Psoas muscle (tissue), 8 donors: ENCODE results near the gene B3GALT4. TPM values are rescaled to one million over a fixed set of nuclear protein-coding genes. Genes with fewer than 3 reads are reported as not detected.

ENCODE experiments used
- ATAC-seq, 4 donors: fragments of 200-7000 bp; cut with Tn5 transposase; one replicate each; pipeline ENCODE4 v1.9.1; 2020; ENCODE audit warnings: moderate library complexity in 3 of 4, mild to moderate bottlenecking in 2 of 4
- DNase-seq, 2 donors: peaks; one replicate each; pipeline ENCODE4 v3.0.0-alpha.2; 2020
- H3K27ac ChIP-seq: fragments of 200-600 bp; one replicate; pipeline ENCODE4 v1.8.0; 2022
- H3K27me3 ChIP-seq, 3 donors: fragments of 200-600 bp in 1 of 3; one replicate each; pipeline versions ENCODE4 v1.6.1 to v1.8.0; 2013 to 2022; ENCODE audit warnings: low read length in 2 of 3, mild to moderate bottlenecking in 2 of 3, moderate library complexity in 1 of 3; ENCODE audit not compliant: insufficient read depth in 3 of 3
- H3K36me3 ChIP-seq, 2 donors: fragments of 200-600 bp in 1 of 2; one replicate each; pipeline versions ENCODE4 v1.6.1 to v1.8.0; 2013 to 2022; ENCODE audit warnings: low read depth in 1 of 2, mild to moderate bottlenecking in 1 of 2, moderate library complexity in 1 of 2; ENCODE audit not compliant: insufficient read depth in 1 of 2
- H3K4me1 ChIP-seq: fragments of 200-600 bp; one replicate; pipeline ENCODE4 v1.8.0; 2022
- H3K4me3 ChIP-seq: fragments of 200-600 bp; one replicate; pipeline ENCODE4 v1.8.0; 2022; ENCODE audit warnings: mild to moderate bottlenecking
- H3K9me3 ChIP-seq: fragments of 200-600 bp; one replicate; pipeline ENCODE4 v1.8.0; 2022
- WGBS, 3 donors: extraction: QIAGEN DNeasy Blood & Tissue Kit; methylation state at CpG; one replicate each; pipeline versions ENCODE4 v1.1.6 to v1.1.7; 2013; 5-methylcytosine and 5-hydroxymethylcytosine counted together
- intact Hi-C, 2 donors: fragments of 100-400 bp; cut with DNase I; formaldehyde crosslinking; loops; one replicate each; pipeline versions ENCODE4 v1.11.0 to v1.14.2; 2022
- polyA plus RNA-seq, 3 donors: library from polyadenylated mRNA; stranded (reverse); fragments of 200-250 nt; gene quantifications; one replicate each; pipeline ENCODE4 v1.2.3, GENCODE V29; 2013
- total RNA-seq, 4 donors: library from RNA; stranded (reverse); fragmentation: NEBNext Ultra II Directional in 2 of 4; extraction: Animal tissue kit (Norgen Biotek cat#: 25700) in 2 of 4; gene quantifications; one replicate each; pipeline versions ENCODE4 v1.2.1 to v1.2.4, GENCODE V29; 2021 to 2023
- TF ChIP-seq, protein P1 (sequence below): fragments of 200-600 bp; IDR thresholded peaks from one replicate; pipeline ENCODE4 v1.8.0; 2022; ENCODE audit warnings: antibody characterized with exemption
- donor health status: healthy with polysubstance abuse.
- donor health status: DM: no; HTN: no; CAD: no; lungs with moderate emphysema.
- donor health status: Bipolar disorder and iron deficiency.
- donor health status: healthy.
- donor health status: DM: yes; HTN: yes; CAD: no.
- donor health status: DM: no; HTN: no; CAD: no.
- donor health status: DM: no; HTN: no; CAD: no.
- donor health status: DM: yes; HTN: yes; CAD: no.

Gene B3GALT4
- total and polyA plus RNA-seq, 7 donors = 1.3 to 3.6 (median 1.8) TPM

DNA sequence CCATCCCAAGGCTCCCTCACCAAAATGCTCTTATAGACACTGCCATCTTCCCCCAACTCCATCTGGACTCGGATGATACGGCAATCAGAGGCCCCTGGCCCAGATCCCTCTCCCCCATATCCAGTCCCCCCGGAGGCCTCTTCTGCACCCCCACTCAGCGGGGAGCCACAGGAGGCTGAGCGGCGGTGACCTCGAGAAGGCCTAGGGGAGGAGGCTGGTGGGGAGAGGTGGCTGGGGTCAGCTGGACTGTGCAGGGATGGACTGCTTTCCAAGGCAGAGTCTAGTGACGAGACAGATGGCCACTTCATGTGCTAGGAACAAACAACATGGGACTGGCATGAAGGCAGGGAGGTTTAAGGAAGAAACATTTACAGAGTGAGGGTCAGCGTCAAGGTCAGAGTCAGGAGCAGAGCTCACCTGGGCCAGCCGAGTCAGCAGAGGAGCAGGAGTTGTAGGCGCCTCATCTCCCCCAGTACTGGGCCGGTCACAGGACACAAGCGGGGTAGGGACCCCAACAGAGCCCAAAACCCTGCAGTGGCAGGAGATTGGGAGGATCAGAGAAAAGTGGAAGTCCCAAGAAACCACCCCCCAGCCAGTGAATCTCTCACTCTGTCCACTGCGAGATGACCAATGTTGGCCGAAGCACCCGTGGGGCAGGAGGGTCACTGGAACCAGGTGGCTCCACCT is 16.2 kb downstream of the B3GALT4 start:
- no peaks in the 10 kb centered on the region for H3K27me3 ChIP-seq
- WGBS, 3 donors = 76 to 82% (median 80%) methylated on average over 16 of the region's 16 CpGs
- H3K4me1 ChIP-seq = peaks cover 23% of the 10 kb centered on the region
- H3K9me3 ChIP-seq = no peaks in the 10 kb centered on the region
- ATAC-seq = no peak
- intact Hi-C loops = no loop called here
- no peak for DNase-seq
- H3K27ac ChIP-seq = no peak overlapping the region
- TF ChIP-seq, protein P1, sequence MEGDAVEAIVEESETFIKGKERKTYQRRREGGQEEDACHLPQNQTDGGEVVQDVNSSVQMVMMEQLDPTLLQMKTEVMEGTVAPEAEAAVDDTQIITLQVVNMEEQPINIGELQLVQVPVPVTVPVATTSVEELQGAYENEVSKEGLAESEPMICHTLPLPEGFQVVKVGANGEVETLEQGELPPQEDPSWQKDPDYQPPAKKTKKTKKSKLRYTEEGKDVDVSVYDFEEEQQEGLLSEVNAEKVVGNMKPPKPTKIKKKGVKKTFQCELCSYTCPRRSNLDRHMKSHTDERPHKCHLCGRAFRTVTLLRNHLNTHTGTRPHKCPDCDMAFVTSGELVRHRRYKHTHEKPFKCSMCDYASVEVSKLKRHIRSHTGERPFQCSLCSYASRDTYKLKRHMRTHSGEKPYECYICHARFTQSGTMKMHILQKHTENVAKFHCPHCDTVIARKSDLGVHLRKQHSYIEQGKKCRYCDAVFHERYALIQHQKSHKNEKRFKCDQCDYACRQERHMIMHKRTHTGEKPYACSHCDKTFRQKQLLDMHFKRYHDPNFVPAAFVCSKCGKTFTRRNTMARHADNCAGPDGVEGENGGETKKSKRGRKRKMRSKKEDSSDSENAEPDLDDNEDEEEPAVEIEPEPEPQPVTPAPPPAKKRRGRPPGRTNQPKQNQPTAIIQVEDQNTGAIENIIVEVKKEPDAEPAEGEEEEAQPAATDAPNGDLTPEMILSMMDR = no peak
- peaks cover 4 to 65% of the 10 kb centered on the region in 2 donors for H3K36me3 ChIP-seq
- no peak overlapping the region for H3K4me3 ChIP-seq

DNA sequence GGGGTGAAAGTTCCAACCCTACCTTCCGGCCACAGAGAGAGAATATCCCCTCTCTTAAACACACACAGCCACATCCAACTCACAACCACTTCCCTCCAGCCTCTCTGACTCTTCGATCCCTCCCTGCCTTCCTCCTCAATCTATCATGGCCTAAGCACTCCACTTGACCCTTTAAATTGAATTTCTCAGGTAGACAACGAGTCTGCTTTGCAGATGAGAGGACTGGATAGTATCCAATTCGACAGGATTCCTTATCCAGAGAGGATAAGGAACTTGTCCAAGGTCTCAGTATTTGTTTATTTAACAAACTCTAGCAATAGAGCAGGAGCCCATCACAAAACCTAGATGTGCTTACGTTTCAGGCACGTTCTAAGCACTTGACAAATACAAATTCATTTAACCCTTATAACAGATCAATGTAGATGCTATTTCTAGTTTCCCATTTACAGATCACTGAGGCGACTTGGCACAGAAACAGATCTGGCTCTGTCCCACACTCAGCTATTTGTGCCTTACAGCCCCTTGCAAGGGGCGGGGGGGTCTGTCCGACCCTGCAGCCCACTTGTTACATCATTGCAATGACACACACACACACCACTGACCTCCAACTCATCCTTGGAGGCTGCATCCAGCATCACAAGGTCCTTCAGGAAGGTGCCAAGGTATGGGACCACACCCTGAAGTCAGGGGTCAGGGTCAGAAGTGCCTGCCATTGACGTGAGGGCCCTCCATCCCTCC is 17.3 kb downstream of the B3GALT4 start:
- DNase-seq (no peak), ATAC-seq (no peak)
- H3K4me3 ChIP-seq = no peak overlapping the region
- no peak overlapping the region for H3K27ac ChIP-seq
- H3K27me3 ChIP-seq = no peaks in the 10 kb centered on the region
- intact Hi-C loops = no loop called here
- no peaks in the 10 kb centered on the region for H3K9me3 ChIP-seq
- H3K4me1 ChIP-seq = peaks cover 20% of the 10 kb centered on the region
- WGBS, 3 donors = 72 to 77% (median 73%) methylated on average over 10 of the region's 10 CpGs
- peaks cover 4 to 64% of the 10 kb centered on the region in 2 donors for H3K36me3 ChIP-seq
- TF ChIP-seq, protein P1 = no peak

DNA sequence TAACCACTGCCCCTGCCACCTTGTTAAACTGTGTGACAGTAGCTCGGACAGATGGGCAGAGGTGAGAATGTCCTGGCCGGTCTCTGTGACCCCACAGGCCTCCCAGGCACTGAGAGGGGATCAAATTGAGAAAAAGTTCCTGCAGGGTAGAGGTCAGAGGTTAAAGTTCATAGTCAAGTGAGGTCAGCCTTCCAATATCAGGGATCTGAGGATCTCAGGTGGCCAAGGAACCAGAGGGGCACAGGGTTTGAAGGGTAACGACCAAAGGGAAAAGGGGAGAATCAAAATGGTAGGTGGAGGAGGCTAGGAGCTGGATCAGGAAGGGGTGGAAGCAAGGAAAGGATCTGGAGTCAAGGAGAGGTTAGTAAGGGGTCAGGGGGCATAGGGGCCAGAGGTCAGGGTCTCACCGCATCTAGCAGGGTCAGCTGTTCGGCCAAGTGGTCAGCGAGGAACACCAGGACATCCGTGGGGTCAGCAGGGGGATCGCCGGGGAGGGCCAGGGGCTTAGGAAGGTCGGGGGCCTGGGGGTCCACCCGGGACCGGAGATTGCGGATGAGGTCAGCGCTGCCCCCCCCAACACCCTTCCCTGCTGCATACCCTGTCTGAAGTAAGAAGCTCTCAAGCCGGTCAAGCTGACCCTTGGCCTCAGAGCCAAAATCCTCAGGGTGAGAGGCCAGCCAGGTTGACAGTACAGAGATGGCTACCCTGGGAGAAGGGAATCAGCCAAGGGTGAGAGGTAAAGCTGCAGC is 18.9 kb downstream of the B3GALT4 start:
- no peak for DNase-seq
- intact Hi-C loops = no loop called here
- Histone ChIP-seq H3K4me3 (no peak overlapping the region), H3K36me3 (peaks cover 4 to 60% of the 10 kb centered on the region in 2 donors), H3K27me3 (no peaks in the 10 kb centered on the region), H3K27ac (no peak overlapping the region), H3K9me3 (no peaks in the 10 kb centered on the region), H3K4me1 (peaks cover 17% of the 10 kb centered on the region)
- no peak for ATAC-seq
- TF ChIP-seq, protein P1 = no peak
- WGBS, 3 donors = 80 to 84% (median 82%) methylated on average over 10 to 15 of the region's 15 CpGs

DNA sequence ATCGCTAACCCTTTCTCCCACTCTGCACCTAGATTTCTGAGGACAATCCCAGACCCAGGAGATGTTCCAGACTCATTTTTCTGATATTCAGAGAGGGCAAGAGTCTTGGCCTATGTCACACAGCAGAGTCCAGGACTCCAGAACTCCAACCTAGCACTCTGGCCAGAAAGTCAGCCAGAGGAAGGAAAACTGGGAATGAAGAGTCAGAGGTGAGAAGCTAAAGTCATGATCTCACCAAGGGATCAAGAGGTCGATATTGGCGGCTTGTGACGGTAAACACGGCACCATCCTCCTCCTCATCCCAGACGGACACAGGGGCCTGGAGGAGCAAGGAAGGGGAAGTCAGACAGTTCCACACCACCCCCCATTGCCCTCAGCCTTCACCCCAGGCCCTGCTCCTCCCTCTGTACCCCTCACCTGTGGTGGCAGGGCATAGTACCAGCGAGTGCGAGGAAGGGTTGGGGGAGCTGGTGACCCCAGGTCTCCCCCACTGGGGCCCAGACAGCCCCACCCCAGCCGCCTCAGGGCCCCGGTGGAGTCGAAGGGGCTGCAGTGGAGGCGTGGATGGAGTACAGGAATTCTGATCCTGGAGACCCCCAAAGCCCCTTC is 20.0 kb downstream of the B3GALT4 start:
- H3K4me1 ChIP-seq = peaks cover 26% of the 10 kb centered on the region
- TF ChIP-seq, protein P1 = no peak
- no peak for DNase-seq
- peak overlapping the region; percentile 97 for H3K27ac ChIP-seq
- no peaks in the 10 kb centered on the region for H3K27me3 ChIP-seq
- H3K36me3 ChIP-seq = peaks cover 4 to 55% of the 10 kb centered on the region in 2 donors
- H3K9me3 ChIP-seq = no peaks in the 10 kb centered on the region
- H3K4me3 ChIP-seq = peak overlapping the region; percentile 82
- intact Hi-C loops = no loop called here
- no peak for ATAC-seq
- WGBS, 3 donors = 75 to 84% (median 80%) methylated on average over 10 to 12 of the region's 12 CpGs
